ENCODE data around the gene DNAI1.

The DNAI1 gene

GRCh38 chr9:34440017-34440416, 18.6 kb upstream of the DNAI1 start:
- TF ChIP-seq CTCF (IDR thresholded peaks at IDR 0.05; ENCODE audit: insufficient read depth, low read depth, low read length, missing control alignments): no peak
- no peak for DNase-seq (ENCODE audit: low read depth)
- no peak overlapping the region for H3K4me3 ChIP-seq (ENCODE audit: low read length)

GRCh38 chr9:34442770-34443169, 15.8 kb upstream of the DNAI1 start:
- DNase-seq (ENCODE audit: low read depth): no peak
- no peak for TF ChIP-seq CTCF (IDR thresholded peaks at IDR 0.05; ENCODE audit: insufficient read depth, low read depth, low read length, missing control alignments)
- H3K4me3 ChIP-seq (ENCODE audit: low read length): no peak overlapping the region

GRCh38 chr9:34443533-34443932, 15.1 kb upstream of the DNAI1 start:
- H3K4me3 ChIP-seq (ENCODE audit: low read length): no peak overlapping the region
- no peak for TF ChIP-seq CTCF (IDR thresholded peaks at IDR 0.05; ENCODE audit: insufficient read depth, low read depth, low read length, missing control alignments)
- DNase-seq (ENCODE audit: low read depth): no peak

- DNase-seq (ENCODE audit: low read depth): no peak
- TF ChIP-seq CTCF (IDR thresholded peaks at IDR 0.05; ENCODE audit: insufficient read depth, low read depth, low read length, missing control alignments): no peak
- H3K4me3 ChIP-seq (ENCODE audit: low read length): no peak overlapping the region
Measured at GRCh38 chr9:34443976-34444375, 14.6 kb upstream of the DNAI1 start.

- no peak for DNase-seq (ENCODE audit: low read depth)
- no peak for TF ChIP-seq CTCF (IDR thresholded peaks at IDR 0.05; ENCODE audit: insufficient read depth, low read depth, low read length, missing control alignments)
Measured at GRCh38 chr9:34446468-34446891, 12.1 kb upstream of the DNAI1 start.

GRCh38 chr9:34446951-34447350, 11.7 kb upstream of the DNAI1 start:
- TF ChIP-seq CTCF (IDR thresholded peaks at IDR 0.05; ENCODE audit: insufficient read depth, low read depth, low read length, missing control alignments): no peak
- no peak overlapping the region for H3K4me3 ChIP-seq (ENCODE audit: low read length)
- no peak for DNase-seq (ENCODE audit: low read depth)

More at GRCh38 chr9:34446468-34446891, 12.1 kb upstream of the DNAI1 start:
- H3K4me3 ChIP-seq (ENCODE audit: low read length): no peak overlapping the region

- H3K4me3 ChIP-seq (ENCODE audit: low read length): no peak overlapping the region
- no peak for TF ChIP-seq CTCF (IDR thresholded peaks at IDR 0.05; ENCODE audit: insufficient read depth, low read depth, low read length, missing control alignments)
Measured at GRCh38 chr9:34450644-34451043, 8.0 kb upstream of the DNAI1 start.

More at GRCh38 chr9:34450644-34451043, 8.0 kb upstream of the DNAI1 start:
- DNase-seq (ENCODE audit: low read depth): no peak
